GM18508 (cell line): ENCODE results near the gene CHST1.

ENCODE experiments used
- ATAC-seq: cut with Tn5 transposase; IDR thresholded peaks from one replicate; pipeline ENCODE4 v1.9.1; 2021; ENCODE audit warnings: moderate number of reproducible peaks; ENCODE audit not compliant: insufficient read depth, unreplicated experiment

Gene CHST1

DNA sequence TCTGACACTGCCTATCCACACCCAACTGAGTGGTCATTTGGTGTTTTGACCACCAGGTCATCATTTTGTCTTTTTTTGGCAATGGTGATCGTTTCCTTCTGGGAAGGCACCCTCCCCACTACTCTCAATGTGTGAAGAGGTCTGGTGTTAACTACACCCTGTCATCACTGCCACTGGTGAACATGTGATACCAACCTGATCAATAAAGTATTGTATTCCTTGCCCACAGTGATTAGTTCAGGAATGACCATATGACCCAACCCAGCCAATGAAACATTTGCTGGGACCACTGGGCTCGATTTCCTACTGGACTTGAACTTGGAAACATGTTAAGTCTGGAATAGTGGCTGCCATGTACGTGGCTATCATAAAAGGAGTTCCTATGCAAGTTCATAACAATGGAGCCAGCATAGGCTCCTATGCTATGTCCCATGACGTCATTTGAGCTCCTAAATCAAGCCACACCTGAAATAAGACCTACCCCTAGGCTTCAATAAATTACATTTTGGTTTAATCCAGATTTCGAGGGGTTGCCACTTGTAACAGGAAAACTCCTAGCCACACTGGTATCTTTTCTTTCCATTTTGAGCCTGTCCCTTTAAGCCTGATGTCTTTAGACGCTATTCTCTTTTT, 51.1 kb downstream of the CHST1 start:
- ATAC-seq = no peak

DNA sequence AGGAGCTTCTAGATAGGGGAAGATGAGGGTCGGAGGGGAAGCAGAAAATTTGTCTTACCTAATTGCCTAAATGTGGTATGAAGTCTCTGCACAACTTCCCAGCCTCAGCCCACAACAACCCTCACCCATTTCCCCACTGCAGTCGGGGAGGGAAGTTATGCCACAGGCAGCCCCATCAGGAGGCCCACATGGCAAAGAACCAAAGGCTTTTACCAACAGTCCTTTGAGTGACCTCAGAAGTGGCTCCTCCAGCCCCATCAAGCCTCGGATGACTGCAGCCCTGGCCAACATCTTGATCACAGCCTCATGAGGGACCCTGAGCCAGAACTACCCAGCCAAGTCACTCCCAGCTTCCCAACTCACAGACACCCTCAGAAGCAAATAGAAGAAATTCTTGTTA, 54.8 kb downstream of the CHST1 start:
- ATAC-seq = no peak

DNA sequence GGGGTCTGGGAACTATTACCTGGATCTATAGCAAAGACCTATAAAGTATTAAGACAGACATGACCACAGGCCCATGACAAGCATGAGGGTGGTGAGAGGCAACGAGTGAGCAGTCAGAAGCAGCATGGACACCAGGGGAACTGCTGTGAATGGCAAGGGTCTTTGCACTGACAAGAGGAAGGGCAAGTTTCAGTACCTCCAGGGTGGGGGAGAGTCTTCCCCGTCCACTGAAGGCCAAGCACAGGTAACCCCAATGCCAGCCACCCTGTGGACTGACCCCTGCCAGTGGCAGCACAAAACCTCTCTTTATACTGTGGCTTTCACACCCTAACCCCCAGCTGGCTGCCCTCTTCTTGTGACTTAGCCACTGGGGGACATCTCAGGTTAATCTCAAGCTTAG, 55.5 kb downstream of the CHST1 start:
- ATAC-seq = no peak

DNA sequence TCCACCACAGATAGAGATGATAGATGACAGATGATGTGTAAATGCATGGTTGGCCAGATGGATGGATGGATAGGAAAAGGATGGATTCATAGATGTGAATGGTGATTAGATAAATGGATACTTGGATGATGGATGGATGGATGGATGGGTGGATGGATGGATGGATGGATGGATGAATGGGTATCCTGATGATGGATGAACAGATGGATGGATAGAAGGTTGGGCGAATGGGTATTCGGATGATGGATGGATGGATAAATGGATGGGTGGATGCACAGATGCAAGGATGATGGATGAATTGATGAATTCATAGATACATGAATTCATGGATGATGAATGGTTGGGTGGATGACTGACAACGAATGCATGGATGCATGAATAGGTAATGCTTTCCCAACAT, 56.1 kb downstream of the CHST1 start:
- ATAC-seq = no peak

DNA sequence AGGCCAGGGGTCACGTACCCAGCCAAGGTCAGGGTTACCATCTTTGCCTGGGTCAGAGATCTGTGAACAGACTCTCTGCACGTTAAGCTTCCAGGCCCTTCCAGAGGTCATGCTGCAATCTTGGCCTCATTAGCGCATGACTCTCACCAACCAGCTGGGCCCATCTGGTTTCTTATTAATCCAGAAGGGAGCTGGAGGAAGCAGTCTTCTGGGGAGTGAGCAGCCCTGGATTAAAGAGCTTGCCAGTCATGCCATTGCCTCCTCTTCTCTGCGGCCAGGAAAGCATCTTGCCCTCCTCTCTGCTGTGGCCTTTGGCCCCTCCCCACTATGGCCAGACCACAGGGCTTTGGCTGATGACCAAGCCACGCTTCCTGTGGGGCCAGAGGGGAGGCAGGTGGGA, 57.4 kb downstream of the CHST1 start:
- no peak for ATAC-seq

DNA sequence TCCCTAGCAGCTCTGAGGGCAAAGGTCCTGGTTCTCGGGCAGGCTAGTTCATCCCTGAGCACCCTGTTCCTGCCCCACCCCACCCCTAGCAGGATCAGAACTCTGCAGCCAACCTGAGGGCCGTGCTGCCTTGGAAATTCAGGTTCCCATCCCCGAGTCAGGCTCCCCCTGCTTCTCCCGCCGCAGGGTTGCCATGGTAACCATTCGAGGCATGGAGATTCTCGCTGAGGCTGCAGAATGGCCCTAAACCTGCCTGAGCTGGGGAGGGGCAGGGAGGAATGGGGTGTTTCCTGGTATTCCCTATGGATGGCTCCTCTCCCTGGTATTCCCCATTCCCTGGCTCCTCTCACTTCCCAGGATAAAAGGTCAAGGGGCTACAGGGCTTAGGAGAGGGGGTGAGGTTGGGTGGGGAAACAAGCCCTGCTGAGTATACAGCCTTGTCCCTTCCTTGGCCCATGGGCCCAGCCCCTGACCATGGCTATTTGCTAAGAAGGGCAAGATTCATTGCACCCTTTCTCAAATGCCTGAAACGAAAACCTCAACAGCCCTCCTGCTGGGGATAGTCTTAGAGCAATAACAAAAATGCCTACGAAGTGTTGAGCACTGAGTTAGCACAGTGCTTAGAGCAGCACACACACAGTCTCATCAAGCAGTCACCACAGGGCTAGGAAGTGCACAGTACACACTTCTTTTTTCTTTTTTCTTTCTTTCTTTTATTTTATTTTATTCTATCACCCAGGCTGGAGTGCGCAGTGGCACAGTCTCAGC, 58.7 kb downstream of the CHST1 start:
- ATAC-seq = no peak

DNA sequence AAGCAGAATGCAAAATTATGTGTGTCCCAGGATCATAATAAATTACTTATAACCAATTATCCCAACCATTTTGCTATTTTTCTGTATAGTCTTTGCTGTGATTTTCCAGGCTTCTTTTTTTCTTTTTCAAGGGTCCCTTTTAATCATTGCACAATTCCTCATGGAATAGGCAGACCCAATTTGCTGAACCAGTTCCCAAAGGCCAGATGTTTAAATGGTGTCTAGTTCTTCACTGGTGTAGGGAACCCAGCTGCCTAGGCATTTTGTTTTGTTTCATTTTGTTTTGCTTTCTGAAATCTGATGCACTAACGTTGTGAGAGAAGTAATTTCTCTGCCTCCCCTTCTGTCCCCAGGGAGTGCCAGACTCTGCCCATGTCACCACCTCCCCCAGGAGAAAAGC, 60.4 kb downstream of the CHST1 start:
- ATAC-seq = no peak

DNA sequence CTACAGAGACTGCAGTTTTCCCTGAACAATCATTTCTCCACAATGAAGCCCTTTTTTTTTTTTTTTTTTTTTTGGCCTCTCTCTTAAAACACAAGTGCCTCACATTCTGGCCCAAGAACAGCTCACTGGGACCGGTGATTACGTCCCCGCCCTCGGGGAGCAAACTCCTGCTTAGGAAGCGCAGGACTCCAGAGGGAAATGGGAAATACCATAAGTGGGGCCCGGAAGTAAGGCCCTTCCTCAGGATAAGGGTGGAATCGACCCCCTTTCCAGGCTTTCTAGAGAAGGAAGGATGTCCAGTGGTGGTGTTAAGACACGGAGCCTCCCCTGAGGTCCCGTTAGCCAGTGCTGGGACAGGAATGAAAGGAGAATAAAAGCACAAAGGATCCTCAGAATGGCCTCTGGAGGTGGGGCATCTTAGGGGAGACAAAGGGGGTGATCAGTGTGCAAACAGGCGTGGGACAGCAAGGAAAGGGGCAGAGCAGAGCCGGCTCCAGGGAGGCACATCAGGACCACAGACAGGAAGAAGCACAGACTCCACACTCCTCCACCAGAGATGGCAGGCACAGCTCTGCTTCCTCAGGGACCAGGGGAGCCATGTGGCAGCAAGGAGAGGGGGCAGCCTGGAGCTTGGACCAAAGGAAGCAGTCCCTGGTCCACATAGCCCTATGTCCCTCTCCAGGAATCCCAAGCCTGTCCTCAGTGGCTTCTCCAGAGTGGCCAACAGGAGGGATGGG, 61.3 kb downstream of the CHST1 start:
- ATAC-seq = no peak

DNA sequence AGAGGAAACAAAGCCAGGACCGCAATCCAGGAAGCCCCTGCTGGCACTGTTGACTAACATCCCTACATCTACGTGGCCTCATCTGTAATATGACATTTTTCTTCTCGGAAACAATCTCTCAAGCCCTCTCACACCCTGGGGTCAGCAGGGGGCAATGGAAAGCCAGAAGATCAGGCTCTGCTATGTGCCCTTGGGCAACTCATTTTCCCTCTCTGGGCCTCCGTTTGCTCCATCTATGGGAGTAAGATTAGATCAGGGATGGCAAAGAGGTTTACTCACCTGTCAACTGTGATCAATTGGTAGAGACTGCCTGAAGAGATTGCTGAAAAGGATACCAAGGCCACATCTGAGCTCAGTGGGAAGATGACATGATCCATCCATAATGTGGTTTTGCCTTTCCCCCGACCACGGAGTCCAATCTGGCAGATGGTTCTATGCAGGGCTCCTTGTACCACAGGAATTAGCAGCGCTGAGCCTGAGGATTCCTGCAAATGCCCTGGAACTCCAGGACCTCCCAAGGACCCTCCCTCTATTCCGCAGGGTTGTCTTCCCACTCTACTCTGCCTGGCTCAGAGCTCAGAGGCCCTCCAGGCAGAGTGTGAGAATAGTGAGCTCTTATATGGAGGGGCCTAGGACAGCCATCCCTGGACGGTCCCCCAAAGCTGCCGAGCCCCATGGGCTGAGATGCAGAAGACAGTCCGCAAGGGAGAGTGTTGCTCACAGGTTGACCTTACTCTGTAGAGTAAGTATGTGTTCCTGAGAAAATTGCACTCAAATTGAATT, 66.1 kb downstream of the CHST1 start:
- no peak for ATAC-seq
